Measurements from ENCODE around the gene HEY2.

DNA sequence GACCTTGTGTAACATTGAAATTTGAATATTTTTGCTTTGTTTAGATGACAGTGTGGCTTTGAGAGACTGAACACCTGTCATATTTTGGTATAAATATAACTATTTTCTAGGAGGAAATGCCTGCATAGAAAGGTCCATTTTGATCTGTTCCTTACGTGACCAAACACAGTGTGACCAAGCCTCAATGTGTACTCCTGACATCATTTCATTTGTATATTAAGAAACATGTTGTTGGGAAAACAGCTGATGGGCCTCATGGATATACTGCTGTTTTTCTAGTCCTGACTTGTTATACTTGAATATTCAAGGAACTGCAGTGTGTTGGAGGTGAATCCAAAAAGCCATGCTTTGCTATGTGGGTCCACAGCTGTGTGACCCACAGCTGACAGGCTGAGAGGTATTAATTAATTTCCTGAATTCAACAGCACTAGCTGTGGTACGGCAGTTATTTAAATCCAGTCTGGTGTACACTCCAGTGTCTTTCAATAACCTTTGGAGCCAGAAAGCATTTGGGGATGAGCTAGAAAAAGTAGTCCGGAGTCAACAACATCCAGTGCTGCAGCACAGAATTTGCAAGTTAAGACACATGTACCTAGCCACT is 60.2 kb downstream of the HEY2 start:
- no peak for TF ChIP-seq EZH2phosphoT487 (IDR thresholded peaks at IDR 0.05; ENCODE audit: borderline replicate concordance, low read length)
- TF ChIP-seq, protein P1, sequence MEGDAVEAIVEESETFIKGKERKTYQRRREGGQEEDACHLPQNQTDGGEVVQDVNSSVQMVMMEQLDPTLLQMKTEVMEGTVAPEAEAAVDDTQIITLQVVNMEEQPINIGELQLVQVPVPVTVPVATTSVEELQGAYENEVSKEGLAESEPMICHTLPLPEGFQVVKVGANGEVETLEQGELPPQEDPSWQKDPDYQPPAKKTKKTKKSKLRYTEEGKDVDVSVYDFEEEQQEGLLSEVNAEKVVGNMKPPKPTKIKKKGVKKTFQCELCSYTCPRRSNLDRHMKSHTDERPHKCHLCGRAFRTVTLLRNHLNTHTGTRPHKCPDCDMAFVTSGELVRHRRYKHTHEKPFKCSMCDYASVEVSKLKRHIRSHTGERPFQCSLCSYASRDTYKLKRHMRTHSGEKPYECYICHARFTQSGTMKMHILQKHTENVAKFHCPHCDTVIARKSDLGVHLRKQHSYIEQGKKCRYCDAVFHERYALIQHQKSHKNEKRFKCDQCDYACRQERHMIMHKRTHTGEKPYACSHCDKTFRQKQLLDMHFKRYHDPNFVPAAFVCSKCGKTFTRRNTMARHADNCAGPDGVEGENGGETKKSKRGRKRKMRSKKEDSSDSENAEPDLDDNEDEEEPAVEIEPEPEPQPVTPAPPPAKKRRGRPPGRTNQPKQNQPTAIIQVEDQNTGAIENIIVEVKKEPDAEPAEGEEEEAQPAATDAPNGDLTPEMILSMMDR (conservative IDR thresholded peaks at IDR 0.05; ENCODE audit: low read depth, low read length), result no peak

Data from PC-3 (cell line).